Measurements from ENCODE around the gene TWF2.

The TWF2 gene

GRCh38 chr3:52222319-52223221 lies 16.4 kb downstream of the TWF2 start:
- DNase-seq (ENCODE audit: low spot score): no peak

DNA sequence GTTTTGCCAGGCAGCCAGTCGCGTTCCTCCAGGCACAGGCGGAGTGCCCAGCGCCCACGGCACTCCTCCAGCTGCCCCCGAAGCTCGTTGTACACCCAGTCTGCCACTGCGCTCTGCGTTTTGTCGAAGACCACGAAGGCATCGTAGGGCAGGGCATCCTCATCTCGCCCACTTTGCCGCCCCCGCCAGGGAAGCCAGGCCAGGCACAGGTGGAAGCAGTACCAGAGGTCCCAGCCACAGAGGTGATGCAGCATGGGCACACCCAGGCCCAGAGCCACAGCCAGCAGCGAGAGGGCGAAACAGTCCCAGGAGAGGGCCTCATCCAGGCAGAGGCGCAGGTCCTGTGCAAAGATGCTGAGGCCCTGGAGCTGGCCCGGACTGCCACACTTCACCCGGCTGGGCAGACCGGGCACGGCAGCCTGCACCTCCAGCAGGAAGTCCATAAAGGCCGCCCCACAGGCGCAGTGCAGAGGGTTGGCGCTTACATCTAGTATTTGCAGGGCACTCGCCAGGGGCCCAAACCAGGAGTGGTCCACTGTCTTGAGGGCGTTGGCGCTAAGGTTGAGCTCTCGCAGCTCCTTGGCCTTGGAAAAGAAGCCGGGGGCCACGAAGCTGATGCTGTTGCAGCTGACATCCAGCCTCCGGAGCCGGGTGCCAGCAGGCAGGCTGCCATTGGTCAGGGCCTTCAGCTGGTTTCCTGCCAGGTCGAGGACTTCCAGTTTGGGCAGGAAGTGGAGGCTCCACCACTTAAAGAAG lies 17.2 kb downstream of the TWF2 start:
- DNase-seq (ENCODE audit: low spot score): no peak

GRCh38 chr3:52221141-52221562 lies 17.8 kb downstream of the TWF2 start:
- DNase-seq (ENCODE audit: low spot score): no peak

DNA sequence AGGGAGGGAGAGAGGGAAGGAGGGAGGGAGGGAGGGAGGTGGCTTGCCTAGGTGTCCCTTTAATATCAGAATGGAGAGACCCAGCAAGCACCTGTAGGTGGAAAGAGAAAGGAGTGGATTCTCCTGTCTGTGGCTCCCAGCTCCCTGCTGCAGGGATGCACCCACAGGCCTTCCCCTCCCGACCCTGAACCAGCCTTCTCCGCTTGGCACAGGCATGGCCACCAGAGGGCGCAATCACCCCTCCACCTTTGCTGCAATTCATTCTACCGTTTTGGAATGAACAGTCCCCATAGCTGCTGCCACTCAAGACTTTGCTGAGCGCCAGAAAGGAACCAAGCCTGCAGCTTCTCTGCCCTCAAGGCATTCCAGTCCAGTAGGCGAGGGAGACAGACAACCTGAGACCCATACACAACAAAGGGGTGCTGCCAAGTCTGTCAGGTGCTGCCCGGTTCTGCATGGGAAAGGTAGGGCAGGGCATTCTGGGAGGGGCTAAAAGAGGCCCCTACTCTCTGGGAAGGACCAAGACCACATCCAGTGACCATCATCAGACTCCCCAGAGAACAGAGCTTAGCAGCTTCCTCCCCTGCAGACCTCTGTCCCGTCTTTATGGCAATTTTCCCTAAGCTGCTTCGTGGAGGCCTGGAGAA lies 18.5 kb downstream of the TWF2 start:
- peak; percentile 90 for DNase-seq (ENCODE audit: low spot score)

DNA sequence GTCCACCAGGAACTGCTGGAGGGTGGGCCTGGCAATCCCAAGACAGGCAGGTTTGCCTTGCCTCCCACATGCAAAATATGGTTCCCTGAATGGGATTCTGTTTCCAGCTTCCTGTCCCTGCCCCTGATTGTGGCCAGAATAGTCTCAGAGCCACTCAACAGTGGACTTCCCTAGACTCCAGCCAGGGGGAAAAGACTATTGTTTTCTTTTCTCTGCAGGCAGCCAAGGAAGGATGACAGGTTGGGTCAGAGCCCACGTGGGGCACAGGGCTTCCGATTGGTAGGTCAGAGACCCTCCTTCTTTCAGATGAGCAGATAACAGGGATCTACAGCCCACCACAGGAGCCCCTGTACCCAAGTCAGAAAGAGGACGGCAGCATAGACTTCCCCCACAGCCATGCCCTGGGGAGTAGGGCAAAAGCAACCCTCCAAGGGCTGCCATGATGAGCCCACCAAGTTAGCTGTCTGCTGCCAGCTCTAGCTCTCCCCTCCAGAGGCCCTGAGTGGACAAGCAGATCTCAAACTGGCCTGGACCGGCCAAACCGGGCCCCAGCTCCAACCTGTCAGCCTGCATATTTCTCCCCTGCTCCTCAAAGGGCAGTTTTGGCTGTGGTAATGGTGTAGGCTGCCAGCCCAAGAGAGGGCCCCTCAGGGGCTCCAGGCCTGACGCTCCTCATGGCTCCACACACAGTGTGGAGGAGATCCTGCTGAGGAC lies 19.9 kb downstream of the TWF2 start:
- DNase-seq (ENCODE audit: low spot score): no peak

DNA sequence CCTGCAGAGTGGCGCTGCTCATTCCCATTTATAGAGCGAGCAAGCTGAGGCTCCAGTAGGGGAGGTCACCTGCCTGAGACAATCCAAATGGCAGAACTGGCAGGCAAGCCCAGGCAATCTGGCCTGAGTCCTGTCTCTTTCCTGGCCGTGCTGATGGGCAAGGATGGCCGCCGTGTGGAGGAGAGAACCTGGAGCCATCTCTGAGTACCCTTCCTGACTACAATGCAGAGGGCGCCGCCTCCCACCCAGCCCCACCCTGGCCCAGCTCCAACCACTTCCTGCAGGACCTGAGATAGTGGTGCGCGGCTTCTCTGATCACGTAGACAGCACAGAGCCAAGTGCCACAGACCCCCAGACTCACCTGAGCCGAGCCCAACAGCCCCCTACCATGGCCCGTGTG lies 20.5 kb downstream of the TWF2 start:
- DNase-seq (ENCODE audit: low spot score): no peak

DNA sequence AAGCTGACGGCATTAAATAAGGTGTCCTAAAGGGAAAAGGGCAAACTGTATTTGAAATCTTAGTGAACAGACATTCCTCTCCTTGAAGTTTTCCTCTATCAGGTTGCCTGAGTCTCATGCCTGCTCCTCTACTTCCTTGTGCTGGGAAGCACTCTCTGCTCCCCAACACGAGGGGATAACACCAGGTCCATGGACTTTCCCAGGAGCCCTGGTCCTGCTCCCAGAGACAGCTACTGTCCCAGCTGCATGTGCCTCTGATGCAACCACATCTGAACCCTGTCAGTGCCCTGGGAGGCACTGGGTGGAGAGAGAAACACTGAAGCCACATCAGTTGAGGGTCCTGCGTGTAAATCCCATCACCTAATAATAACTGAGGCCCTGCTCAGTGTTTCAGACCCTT lies 20.9 kb downstream of the TWF2 start:
- no peak for DNase-seq (ENCODE audit: low spot score)

GRCh38 chr3:52217409-52217805 lies 21.6 kb downstream of the TWF2 start:
- no peak for DNase-seq (ENCODE audit: low spot score)

- peak; percentile 53 for DNase-seq (ENCODE audit: low spot score)
These were observed 22.2 kb downstream of the TWF2 start for GRCh38 chr3:52216585-52217408.

GRCh38 chr3:52215351-52215750 lies 23.6 kb downstream of the TWF2 start:
- DNase-seq (ENCODE audit: low spot score): no peak

- no peak for DNase-seq (ENCODE audit: low spot score)
These were observed 25.1 kb downstream of the TWF2 start for GRCh38 chr3:52213901-52214300.

DNA sequence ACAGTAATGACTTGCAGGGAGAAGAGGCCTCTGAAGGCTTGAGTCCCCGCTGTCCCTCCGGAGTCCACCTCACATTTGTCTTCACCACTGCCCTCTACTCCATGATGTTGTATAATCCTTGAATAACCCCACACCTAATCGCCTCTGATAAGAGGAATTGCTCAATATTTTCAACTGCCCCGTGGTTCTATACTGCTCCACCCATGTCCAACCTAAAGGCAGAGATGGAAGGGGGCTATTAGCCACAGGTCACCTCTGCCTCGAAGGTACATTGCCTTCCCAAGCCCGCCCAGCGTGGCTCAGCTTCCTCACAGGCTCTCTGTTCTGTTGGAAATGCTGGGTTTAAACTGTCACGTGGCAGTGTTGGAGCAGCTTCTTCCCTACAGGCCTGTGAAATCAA lies 26.0 kb downstream of the TWF2 start:
- DNase-seq (ENCODE audit: low spot score): no peak

GRCh38 chr3:52211268-52211891 lies 27.6 kb downstream of the TWF2 start:
- no peak for DNase-seq (ENCODE audit: low spot score)

- no peak for DNase-seq (ENCODE audit: low spot score)
These were observed 28.4 kb downstream of the TWF2 start for GRCh38 chr3:52210550-52211046.

- no peak for DNase-seq (ENCODE audit: low spot score)
These were observed 28.9 kb downstream of the TWF2 start for GRCh38 chr3:52210037-52210436.

DNA sequence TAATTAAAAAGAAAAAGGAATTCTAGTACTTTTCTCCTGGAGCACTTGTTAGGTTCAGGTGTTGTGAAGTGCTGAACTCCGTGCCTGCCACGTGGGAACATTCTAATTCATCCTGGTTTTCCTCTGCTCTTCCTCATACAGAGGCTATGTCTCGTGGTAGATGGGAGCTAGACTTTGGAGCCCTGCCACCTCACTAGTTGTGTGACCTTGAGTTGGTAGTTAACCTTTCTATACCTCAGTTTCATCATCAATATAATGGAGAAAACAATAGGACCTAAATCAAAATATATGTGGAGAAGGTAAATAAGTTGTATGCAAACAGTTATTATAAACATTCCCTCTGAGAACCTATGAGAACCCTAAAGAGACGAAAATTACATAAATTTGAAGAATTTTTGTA lies 30.4 kb downstream of the TWF2 start:
- DNase-seq (ENCODE audit: low spot score): no peak

- no peak for DNase-seq (ENCODE audit: low spot score)
These were observed 33.1 kb downstream of the TWF2 start for GRCh38 chr3:52205727-52206372.

DNA sequence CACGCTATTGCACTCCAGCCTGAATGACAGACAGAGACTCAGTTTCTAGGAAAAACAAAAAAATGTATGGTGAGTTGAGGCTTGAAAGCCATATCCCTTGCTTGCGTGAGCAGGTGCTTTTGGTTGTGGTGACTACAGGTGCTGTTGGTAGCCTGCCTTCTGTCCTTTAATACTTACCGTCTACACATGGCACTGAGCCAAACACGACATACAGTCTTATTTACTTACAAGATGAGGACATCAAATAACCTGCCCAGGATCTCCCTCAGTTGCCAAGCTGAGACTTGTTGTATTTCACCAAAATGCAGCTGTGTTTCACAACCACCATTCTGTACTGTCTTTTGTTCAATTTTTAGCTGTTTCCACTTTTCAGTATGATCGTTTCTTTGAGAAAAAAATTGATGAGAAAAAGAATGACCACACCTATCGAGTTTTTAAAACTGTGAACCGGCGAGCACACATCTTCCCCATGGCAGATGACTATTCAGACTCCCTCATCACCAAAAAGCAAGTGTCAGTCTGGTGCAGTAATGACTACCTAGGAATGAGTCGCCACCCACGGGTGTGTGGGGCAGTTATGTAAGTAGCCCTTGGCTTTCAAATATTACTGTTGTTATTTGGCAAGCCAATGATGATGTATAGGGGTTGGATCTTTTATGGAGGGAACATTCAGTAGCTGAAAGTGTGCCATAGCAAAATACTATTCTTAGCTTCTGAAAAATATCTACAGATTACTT lies 34.5 kb downstream of the TWF2 start:
- no peak for DNase-seq (ENCODE audit: low spot score)

DNA sequence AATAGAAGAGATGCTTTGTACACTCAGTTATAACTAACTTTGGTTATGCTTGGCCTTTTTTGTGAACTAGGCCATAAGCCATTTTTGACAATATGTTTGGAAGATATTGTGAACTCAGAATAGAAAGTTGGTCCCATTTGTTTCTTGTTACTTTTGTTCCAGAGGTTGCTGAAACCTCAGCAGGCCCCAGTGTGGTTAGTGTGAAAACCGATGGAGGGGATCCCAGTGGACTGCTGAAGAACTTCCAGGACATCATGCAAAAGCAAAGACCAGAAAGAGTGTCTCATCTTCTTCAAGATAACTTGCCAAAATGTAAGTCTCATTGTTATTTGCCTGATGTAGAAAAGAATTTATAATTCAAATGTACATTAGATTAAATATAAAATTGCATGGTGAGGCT lies 35.3 kb downstream of the TWF2 start:
- no peak for DNase-seq (ENCODE audit: low spot score)
